Ramos (cell line): ENCODE results near the gene MRPS2.

Experiments
- in situ Hi-C: fragments of 300-500 bp; cut with MboI; formaldehyde crosslinking; loops from one replicate; pipeline ENCODE4 v1.14.3; 2022; ENCODE audit warnings: low sequenced_read_pairs; ENCODE audit not compliant: unreplicated experiment

Gene MRPS2

GRCh38 chr9:135480071-135480939 is 20.2 kb upstream of the MRPS2 start:
- in situ Hi-C loops: no loop called here

- in situ Hi-C loops: no loop called here
Measured at GRCh38 chr9:135480940-135481310, 19.6 kb upstream of the MRPS2 start.

- in situ Hi-C loops: no loop called here
Measured at GRCh38 chr9:135482015-135482754, 18.3 kb upstream of the MRPS2 start.

- in situ Hi-C loops: no loop called here
Measured at GRCh38 chr9:135484460-135485277, 15.8 kb upstream of the MRPS2 start.

- in situ Hi-C loops: no loop called here
Measured at GRCh38 chr9:135485385-135485784, 15.1 kb upstream of the MRPS2 start.

GRCh38 chr9:135485832-135486231 is 14.7 kb upstream of the MRPS2 start:
- in situ Hi-C loops: no loop called here

- in situ Hi-C loops: no loop called here
Measured at GRCh38 chr9:135486267-135487065, 14.0 kb upstream of the MRPS2 start.

- in situ Hi-C loops: no loop called here
Measured at GRCh38 chr9:135487281-135488012, 13.0 kb upstream of the MRPS2 start.

- in situ Hi-C loops: no loop called here
Measured at GRCh38 chr9:135488013-135488330, 12.5 kb upstream of the MRPS2 start.

- in situ Hi-C loops: no loop called here
Measured at GRCh38 chr9:135488527-135488926, 12.0 kb upstream of the MRPS2 start.

- in situ Hi-C loops: no loop called here
Measured at GRCh38 chr9:135489188-135489906, 11.1 kb upstream of the MRPS2 start.

GRCh38 chr9:135490166-135490870 is 10.2 kb upstream of the MRPS2 start:
- in situ Hi-C loops: no loop called here

- in situ Hi-C loops: no loop called here
Measured at GRCh38 chr9:135490980-135491464, 9.5 kb upstream of the MRPS2 start.

GRCh38 chr9:135491764-135492163 is 8.7 kb upstream of the MRPS2 start:
- in situ Hi-C loops: no loop called here

- in situ Hi-C loops: no loop called here
Measured at GRCh38 chr9:135492886-135493669, 7.4 kb upstream of the MRPS2 start.

- in situ Hi-C loops: no loop called here
Measured at GRCh38 chr9:135494791-135495559, 5.5 kb upstream of the MRPS2 start.
